NAMALWA (cell line): ENCODE measurements around the gene TBPL1.
A peak's percentile ranks its signal among the peaks of the same experiment; 100 is the strongest.
"Not testable (repeated sequence)": the region's sequence is repeated elsewhere in the genome, so short reads cannot be mapped to it uniquely, and the experiment has no call there.

Experiments
- DNase-seq: peaks from one replicate; pipeline ENCODE4 v3.0.0-alpha.2; 2015; ENCODE audit warnings: low spot score

Gene TBPL1

GRCh38 chr6:133953634-133954415 lies 801 bp downstream of the TBPL1 start:
- peak; percentile 78 for DNase-seq

- no peak for DNase-seq
Observed at GRCh38 chr6:133954657-133955576, 1.9 kb downstream of the TBPL1 start.

- no peak for DNase-seq
Observed at GRCh38 chr6:133955582-133956415, 2.8 kb downstream of the TBPL1 start.

DNA sequence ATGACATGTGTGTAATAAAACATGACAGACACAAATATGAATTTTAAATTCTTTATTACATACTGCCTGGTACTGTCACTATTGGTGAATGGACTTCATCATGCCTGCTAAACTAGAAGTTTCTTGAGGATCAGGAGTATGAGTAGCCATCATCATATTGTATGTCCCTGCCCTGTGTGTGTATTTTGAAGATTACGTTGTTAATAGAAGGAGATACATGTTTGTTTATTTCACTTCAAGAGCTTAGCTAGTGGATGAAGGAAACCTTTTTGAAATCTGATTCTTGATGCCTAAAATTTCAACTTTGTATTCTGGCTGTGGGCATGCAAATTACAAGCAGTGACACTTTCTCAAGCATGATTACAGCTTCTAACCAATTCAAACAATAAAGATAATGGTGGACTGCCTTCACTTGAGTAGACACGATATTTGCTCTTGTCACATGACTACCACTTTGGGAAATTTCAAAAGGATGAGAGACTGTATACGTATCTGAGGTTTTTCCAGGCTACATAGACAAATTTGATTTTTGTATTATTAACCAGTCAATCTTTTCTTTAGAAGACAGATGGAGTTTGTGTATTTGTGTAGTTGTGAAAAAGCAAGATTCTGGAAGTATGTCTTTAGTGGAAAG lies 3.5 kb downstream of the TBPL1 start:
- DNase-seq: no peak

GRCh38 chr6:133957227-133957626 lies 4.2 kb downstream of the TBPL1 start:
- no peak for DNase-seq

GRCh38 chr6:133957780-133958242 lies 4.8 kb downstream of the TBPL1 start:
- DNase-seq: no peak

- DNase-seq: no peak
Observed at GRCh38 chr6:133958791-133959190, 5.8 kb downstream of the TBPL1 start.

DNA sequence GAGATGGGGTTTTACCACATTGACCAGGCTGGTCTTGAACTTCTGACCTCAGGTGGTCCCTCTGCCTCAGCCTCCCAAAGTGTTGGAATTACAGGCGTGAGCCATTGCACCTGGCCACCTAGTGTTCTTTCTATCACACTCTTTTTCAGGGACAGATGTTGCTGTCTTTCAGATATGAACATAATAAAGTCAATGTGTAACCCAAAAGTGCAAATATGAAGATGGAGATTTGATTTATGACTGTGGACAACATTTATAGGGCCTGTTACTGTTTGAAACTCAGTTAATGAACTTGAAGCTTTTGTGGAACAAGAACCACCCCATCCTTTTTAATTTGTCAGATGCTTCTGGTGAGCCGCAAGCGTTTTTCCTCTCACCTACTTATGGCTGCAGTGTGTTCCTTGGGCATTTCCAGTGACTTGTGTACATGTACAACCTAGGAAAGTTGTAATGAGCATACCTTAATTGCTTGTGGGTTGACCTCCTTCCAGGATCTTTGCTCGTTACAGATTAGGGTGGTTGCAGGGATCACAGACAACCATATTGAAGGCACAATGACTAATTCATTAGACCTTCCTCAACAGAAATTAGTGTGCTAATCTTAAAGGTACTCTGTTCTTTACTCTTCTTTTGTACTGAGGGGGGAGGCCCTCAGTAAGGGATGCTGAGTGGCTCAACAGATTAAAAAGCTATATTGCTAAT lies 6.8 kb downstream of the TBPL1 start:
- DNase-seq: no peak

- no peak for DNase-seq
Observed at GRCh38 chr6:133961831-133962230, 8.8 kb downstream of the TBPL1 start.

DNA sequence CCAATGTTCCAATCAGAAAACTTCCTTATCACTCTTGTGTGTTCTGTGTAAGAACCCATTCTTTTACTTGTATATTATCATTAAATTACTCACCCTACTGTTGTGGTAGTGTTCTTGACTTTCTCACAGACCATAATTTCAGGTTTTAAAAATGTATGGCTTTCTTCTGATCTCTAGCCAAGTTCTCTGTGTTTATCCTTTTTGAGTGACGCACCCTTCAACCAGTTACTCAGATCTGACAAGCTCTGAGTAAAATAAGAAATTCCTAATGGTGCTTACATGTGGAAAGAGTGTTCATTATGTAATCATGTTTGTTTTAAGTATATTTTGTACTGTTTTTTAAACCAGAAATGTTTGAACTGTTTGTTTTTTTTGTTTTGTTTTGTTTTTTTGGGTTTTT lies 11.0 kb downstream of the TBPL1 start:
- no peak for DNase-seq

DNA sequence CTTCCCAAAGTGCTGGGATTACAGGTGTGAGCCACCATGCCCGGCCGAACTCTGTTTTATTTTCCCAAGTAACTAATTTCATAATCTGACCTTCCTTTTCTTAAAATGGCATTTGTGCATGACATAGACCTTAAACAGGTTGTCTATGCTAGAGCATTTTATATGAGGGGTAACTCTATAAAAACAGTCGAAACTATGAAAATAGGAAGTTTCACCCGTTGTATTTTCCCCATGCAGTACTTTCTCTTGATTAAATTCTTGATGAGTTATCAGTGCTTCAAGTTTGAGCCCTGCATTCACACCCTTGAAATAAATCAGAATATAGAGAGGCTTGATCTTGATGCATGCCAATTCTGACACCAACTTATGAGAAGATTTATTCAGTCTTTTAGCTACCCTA lies 11.7 kb downstream of the TBPL1 start:
- no peak for DNase-seq

DNA sequence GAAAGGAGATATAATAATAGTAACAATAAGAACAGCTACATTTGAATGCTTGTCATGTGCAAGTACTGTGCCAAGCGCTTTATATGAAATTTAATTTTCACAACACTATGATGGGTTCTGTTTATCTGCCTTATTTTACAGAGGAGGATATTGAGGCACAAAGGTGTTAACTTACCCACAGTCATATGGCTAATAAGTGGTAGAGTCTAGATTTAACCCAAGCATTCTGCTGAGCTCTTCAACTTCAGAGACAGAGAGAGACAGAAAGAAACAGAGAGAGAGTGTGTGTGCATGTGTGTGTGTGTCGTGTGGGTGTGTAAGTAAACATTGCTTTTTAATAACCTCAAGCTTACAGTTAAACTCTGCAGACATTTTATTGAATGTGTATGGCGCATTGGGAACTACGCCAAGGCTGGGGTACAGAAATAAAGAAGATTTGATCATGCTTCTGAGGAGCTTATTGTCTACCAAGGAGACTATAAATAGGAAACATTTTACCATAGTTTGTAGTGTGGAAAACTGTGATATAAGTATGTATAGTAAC lies 12.9 kb downstream of the TBPL1 start:
- DNase-seq: no peak

- peak; percentile 43 for DNase-seq
Observed at GRCh38 chr6:133966654-133967329, 13.8 kb downstream of the TBPL1 start.

- DNase-seq: no peak
Observed at GRCh38 chr6:133967347-133967746, 14.3 kb downstream of the TBPL1 start.

DNA sequence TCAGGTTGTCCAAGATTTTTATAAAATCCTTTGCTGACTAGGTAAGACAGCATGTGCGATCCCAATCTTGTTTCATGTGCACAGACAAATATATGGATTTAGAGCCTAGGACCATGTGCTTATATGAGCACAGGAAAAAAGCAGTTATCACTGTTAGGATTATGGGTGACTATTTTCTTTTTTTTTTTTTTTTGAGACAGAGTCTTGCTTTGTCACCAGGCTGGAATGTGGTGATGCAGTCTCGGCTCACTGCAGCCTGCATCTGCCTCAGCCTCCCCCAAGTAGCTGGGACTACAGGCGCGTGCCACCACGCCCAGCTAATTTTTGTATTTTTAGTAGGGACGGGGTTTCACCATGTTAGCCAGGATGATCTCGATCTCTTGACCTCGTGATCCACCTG lies 14.8 kb downstream of the TBPL1 start:
- not testable (repeated sequence) for DNase-seq

GRCh38 chr6:133969285-133969920 lies 16.4 kb downstream of the TBPL1 start:
- DNase-seq: no peak

GRCh38 chr6:133969921-133970295 lies 16.9 kb downstream of the TBPL1 start:
- no peak for DNase-seq

DNA sequence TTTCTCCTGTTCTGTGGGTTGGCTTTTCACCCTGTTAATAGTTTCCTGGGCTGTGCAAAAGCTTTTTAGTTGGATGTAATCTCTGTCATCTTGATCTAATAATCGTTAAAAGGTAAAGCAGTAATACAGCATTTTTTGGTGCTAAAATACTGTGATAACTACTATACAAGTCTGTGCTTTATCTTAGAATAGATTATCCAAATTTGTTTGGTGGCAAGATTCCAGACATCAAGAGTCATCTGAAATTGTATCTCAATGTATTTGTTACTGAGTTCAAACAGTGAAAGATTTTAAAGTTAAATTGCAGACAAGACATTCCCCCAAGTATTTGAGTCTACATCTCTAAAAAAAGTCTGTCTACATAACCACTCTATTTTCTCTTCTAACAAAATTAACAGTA lies 18.8 kb downstream of the TBPL1 start:
- no peak for DNase-seq

DNA sequence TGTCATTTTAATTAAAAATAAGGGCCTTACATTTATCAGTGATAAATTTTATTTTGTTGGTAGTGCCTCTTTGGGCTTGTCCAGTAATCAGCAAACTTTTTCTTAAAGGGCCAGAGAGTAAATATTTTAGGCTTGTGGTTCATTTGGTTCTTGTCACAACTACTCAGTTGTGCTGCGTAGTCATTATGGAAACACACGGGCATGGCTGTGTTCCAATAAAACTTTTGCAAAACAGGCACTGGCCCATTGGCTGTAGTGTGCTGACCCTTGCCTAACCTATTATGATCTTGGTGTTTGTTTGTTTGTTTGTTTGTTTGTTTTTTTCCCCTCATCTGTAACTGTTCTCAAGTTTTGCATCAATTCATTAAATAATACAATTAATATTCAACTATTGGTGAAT lies 19.4 kb downstream of the TBPL1 start:
- no peak for DNase-seq
